HG02852 (cell line): ENCODE measurements around the gene DYNLT4.
A peak's percentile ranks its signal among the peaks of the same experiment; 100 is the strongest.
"Not testable (repeated sequence)": the region's sequence is repeated elsewhere in the genome, so short reads cannot be mapped to it uniquely, and the experiment has no call there.

Experiments used
- ATAC-seq: cut with Tn5 transposase; IDR thresholded peaks from one replicate; pipeline ENCODE4 v1.9.1; 2021; ENCODE audit warnings: mild to moderate bottlenecking, moderate library complexity; ENCODE audit not compliant: unreplicated experiment

The DYNLT4 gene

GRCh38 chr1:44806704-44807363 is at the start of gene DYNLT4:
Gene DYNLT4, minus strand, starts transcription at chr1:44807351. Its CDS starts 683 bp downstream, at chr1:44806668.
- ATAC-seq = peak; percentile 1

- no peak for ATAC-seq
These were observed 48.6 kb upstream of the DYNLT4 start for GRCh38 chr1:44855742-44856141.

- ATAC-seq = no peak
These were observed 47.8 kb upstream of the DYNLT4 start for GRCh38 chr1:44854970-44855369.

- no peak for ATAC-seq
These were observed 46.0 kb upstream of the DYNLT4 start for GRCh38 chr1:44853201-44853600.

- no peak for ATAC-seq
These were observed 44.2 kb upstream of the DYNLT4 start for GRCh38 chr1:44851308-44851707.

- ATAC-seq = no peak
These were observed 42.5 kb upstream of the DYNLT4 start for GRCh38 chr1:44849575-44850132.

GRCh38 chr1:44848456-44849181 is 41.5 kb upstream of the DYNLT4 start:
- ATAC-seq = no peak

- ATAC-seq = no peak
These were observed 40.7 kb upstream of the DYNLT4 start for GRCh38 chr1:44847845-44848244.

- ATAC-seq = no peak
These were observed 39.8 kb upstream of the DYNLT4 start for GRCh38 chr1:44846985-44847384.

GRCh38 chr1:44842862-44843655 is 35.9 kb upstream of the DYNLT4 start, which contains the start of gene PTCH2:
Gene PTCH2, minus strand, starts transcription at chr1:44843253. Its CDS starts 321 bp downstream, at chr1:44842932.
- no peak for ATAC-seq

- no peak for ATAC-seq
These were observed 35.3 kb upstream of the DYNLT4 start for GRCh38 chr1:44842486-44842861.

- ATAC-seq = no peak
These were observed 32.4 kb upstream of the DYNLT4 start for GRCh38 chr1:44839576-44839975.

- not testable (repeated sequence) for ATAC-seq
These were observed 31.1 kb upstream of the DYNLT4 start for GRCh38 chr1:44838294-44838693.

- ATAC-seq = peak; percentile 64
These were observed 28.9 kb upstream of the DYNLT4 start for GRCh38 chr1:44835738-44836675.

- ATAC-seq = no peak
These were observed 27.2 kb upstream of the DYNLT4 start for GRCh38 chr1:44834328-44834727.

- no peak for ATAC-seq
These were observed 25.0 kb upstream of the DYNLT4 start for GRCh38 chr1:44832056-44832705.

- ATAC-seq = no peak
These were observed 24.4 kb upstream of the DYNLT4 start for GRCh38 chr1:44831516-44831915.

GRCh38 chr1:44830900-44831304 is 23.8 kb upstream of the DYNLT4 start:
- ATAC-seq = no peak

- ATAC-seq = no peak
These were observed 22.6 kb upstream of the DYNLT4 start for GRCh38 chr1:44829506-44830384.
